GM19468 (cell line): ENCODE measurements around the gene SRL.

Source experiments
- ATAC-seq: cut with Tn5 transposase; IDR thresholded peaks from one replicate; pipeline ENCODE4 v1.9.1; 2021; ENCODE audit warnings: mild to moderate bottlenecking, moderate library complexity, moderate number of reproducible peaks; ENCODE audit not compliant: unreplicated experiment; ENCODE audit errors: extremely low read depth

The SRL gene

GRCh38 chr16:4204521-4204920 lies 37.4 kb downstream of the SRL start:
- no peak for ATAC-seq

GRCh38 chr16:4203748-4204147 lies 38.1 kb downstream of the SRL start:
- ATAC-seq: no peak

GRCh38 chr16:4202615-4203345 lies 39.1 kb downstream of the SRL start:
- ATAC-seq: no peak

- ATAC-seq: no peak
These were observed 41.1 kb downstream of the SRL start for GRCh38 chr16:4200781-4201137.

GRCh38 chr16:4200000-4200780 lies 41.7 kb downstream of the SRL start:
- no peak for ATAC-seq

- ATAC-seq: no peak
These were observed 43.1 kb downstream of the SRL start for GRCh38 chr16:4198816-4199215.

GRCh38 chr16:4194661-4195060 lies 47.2 kb downstream of the SRL start:
- no peak for ATAC-seq

GRCh38 chr16:4193920-4194319 lies 48.0 kb downstream of the SRL start:
- ATAC-seq: no peak

- ATAC-seq: no peak
These were observed 49.7 kb downstream of the SRL start for GRCh38 chr16:4192206-4192605.

- no peak for ATAC-seq
These were observed 51.1 kb downstream of the SRL start for GRCh38 chr16:4190712-4191333.

- ATAC-seq: no peak
These were observed 51.8 kb downstream of the SRL start for GRCh38 chr16:4190086-4190485.

- no peak for ATAC-seq
These were observed 57.7 kb downstream of the SRL start for GRCh38 chr16:4184038-4184702.

GRCh38 chr16:4183237-4184037 lies 58.4 kb downstream of the SRL start:
- ATAC-seq: peak; percentile 74

GRCh38 chr16:4182581-4183236 lies 59.2 kb downstream of the SRL start:
- no peak for ATAC-seq

GRCh38 chr16:4180511-4180910 lies 61.4 kb downstream of the SRL start:
- no peak for ATAC-seq

GRCh38 chr16:4179763-4180260 lies 62.1 kb downstream of the SRL start:
- no peak for ATAC-seq

GRCh38 chr16:4179020-4179419 lies 62.9 kb downstream of the SRL start:
- ATAC-seq: no peak

- ATAC-seq: no peak
These were observed 63.3 kb downstream of the SRL start for GRCh38 chr16:4178468-4179010.

GRCh38 chr16:4176906-4177417 lies 64.9 kb downstream of the SRL start:
- no peak for ATAC-seq
